HUDEP-2 (cell line): ENCODE data around the gene TMEM176B.
"Not testable (repeated sequence)": the region's sequence is repeated elsewhere in the genome, so short reads cannot be mapped to it uniquely, and the experiment has no call there.

Experiments
- DNase-seq, 76 experiments: peaks; one replicate each; lab custom pipeline; 2025; ENCODE audit not compliant: unreplicated experiment in 76 of 76; lab: John Stamatoyannopoulos, UW

TMEM176B gene

DNA sequence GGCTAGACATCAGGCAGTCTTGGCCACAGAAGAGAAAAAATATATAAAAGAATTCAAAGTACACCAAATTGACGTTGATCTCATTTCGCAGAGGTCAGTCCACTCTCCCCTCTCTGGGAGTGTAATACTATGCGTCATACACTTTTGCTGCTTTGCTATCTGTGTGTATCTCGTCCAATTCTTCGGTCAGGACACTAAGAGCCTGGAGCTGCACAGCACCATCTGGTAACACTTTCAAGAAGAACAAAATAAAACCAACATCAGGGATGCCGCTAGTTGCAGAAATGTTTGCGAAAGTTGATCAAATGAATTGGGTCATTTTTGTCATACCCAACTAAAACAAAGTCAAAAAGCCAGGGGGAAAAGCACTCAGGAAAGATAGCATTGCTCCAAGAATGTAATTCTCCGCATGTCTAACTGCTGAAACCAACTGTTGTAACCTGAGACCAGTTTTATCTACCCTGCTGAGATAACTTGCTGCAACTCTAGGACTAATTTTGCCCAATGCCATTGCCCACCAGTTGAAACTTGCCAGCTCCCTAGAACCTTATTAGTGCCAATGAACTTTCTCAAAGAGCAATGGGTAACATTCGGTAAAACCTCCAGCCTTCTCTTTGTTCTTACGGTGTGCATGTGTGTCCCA, 23.4 kb upstream of the TMEM176B start:
- DNase-seq: no peak

DNA sequence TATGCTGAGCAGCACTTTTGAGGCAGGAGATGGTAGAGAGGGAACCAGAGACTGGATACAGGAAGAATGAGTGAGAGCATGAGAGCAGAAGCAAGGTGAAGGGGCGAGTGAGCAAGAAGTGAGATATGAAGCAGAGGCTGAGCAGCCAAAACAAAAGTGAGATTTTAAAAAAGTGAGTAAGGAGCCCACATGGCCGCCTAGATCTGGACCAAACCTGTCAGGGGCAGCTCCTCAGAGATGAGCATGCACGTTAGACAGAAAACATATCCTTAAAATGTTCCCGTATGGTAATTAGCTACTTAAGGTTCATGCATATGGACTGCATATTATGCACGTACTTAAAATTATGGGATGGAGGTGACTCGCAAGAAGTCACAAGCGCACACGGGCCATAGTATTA, 22.9 kb upstream of the TMEM176B start:
- DNase-seq: no peak

DNA sequence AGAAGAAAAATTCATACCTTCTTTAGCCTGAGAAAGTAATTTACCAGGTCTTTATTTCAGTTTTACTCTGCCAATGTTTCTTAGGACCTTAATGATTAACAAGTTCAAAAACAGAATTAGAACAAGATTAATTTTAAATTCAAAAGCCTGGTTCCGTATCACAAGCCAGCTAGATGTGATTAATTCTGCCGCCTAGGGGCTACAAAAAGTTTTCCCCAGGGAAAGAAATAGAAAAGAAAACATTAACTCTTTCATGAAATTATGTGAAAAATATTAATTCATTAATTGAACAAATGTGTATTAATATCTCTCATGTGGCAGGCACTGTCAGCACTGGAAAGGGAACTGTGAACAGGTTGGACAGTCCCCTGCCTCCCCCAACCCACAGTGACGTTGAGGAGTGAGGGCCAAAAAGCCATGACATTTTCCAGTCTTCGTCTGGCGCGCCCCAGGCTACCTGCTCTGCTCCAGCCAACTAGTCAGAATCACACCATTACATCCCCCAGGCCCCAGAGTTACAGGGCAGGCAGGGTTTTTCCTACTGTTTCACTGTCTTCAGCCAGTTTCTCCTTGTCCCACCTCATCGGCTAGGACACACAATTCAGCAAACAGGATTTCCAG, 20.5 kb upstream of the TMEM176B start:
- no peak for DNase-seq

DNA sequence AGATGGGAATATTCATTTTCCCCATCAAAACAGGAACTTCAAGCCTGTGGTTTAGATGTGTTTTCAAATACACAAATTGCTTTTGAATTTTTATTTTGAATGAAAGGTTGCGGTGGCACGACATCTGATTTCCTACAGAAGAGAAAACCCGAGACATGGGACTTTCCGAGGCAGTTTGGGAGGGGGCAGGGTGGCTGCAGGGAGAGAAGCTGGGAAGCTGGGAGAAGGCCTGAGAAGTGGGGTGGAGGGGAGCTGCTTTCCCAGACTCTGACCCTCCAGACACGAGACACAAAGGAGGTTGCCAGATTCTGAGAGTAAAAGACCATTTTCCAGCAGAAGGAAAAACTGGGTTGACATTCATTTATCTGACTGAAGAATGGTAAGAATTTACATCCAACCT, 20.0 kb upstream of the TMEM176B start:
- no peak for DNase-seq

DNA sequence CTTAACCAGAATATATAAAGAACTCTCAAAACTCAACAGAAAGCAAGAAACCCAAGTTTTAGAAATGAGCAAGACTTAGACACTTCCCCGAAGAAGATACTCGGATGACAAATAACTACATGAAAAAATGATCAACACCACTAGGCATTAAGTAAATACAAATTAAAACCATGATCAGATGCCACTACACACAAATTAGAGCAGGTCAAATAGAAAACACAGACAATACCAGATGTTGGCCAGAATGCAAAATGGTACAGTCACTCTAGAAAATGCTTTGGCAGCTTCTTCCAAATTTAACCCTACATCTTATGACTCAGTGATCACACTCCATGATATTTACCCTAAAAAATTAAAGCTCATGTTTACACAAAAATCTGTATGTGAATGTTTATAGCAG, 18.8 kb upstream of the TMEM176B start:
- DNase-seq: no peak

DNA sequence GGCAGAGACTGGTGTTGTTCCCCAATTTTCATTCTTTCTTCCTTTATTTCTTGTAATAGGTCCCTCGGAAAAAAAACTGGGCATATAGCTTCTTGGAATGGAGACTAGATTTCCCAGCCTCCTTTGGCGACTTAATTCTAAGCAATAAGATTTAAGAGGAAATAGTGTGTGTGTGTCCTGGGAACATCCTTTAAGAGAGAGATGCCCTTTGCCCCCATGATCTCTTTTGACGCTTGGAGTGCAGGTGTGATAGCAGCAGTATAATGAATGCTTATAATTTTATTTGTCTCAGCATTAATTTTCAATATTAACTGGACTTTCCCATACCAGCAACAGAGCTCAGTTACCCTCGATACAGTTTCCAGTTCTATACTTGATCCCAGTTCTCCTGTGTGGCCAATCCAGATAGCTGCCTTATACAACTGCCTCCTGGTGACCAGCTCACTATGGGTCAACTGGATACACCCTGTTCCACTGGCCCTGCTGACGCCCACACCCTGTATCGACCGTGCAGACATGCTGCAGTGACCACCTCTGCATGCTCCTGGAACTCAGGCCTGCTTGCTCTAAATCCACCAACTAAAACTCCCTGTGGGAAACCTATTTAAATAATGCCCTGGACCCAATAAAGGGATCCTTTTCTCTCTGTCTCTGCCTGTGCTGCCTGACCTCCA, 14.3 kb upstream of the TMEM176B start:
- no peak for DNase-seq

DNA sequence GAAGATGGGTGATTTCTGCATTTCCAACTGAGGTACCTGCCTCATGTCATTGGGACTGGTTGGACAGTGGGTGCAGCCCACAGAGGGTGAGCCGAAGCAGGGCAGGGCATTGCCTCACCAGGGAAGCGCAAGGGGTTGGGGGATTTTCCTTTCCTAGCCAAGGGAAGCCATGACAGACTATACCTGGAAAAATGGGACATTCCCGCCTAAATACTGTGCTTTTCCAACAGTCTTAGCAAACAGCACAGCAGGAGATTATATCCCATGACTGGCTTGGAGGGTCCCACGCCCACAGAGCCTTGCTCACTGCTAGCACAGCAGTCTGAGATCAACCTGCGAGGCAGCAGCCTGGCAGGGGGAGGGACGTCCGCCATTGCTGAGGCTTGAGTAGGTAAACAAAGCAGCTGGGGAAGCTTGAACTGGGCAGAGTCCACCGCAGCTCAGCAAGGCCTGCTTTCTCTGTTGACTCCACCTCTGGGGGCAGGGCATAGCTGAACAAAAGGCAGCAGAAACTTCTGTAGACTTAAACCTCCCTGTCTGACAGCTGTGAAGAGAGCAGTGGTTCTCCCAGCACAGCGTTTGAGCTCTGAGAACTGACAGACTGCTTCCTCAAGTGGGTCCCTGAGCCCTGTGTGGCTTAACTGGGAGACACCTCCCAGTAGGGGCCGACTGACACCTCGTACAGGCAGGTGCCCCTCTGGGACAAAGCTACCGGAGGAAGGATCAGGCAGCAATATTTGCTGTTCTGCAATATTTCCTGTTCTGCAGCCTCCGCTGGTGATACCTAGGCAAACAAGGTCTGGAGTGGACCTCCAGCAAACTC, 7.7 kb upstream of the TMEM176B start:
- not testable (repeated sequence) for DNase-seq

DNA sequence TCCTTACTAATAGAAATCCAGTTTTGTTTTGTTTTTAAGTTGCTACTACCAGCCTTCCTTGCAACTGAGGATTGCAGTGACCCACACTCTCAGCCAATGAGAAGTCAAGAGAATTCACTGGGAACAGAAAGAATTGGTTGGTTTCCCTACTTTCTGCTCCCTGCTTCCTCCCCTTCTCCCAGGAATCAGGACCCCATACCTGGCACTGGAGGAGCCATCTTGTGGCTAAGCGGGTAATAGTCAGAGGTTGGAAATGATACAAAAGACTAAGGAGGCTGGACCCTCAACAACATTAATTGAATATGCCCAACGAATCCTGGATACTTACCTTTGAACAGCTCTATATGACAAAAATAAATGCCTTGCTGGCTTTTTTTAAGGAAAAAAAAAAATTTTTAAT, 6.7 kb upstream of the TMEM176B start:
- no peak for DNase-seq

DNA sequence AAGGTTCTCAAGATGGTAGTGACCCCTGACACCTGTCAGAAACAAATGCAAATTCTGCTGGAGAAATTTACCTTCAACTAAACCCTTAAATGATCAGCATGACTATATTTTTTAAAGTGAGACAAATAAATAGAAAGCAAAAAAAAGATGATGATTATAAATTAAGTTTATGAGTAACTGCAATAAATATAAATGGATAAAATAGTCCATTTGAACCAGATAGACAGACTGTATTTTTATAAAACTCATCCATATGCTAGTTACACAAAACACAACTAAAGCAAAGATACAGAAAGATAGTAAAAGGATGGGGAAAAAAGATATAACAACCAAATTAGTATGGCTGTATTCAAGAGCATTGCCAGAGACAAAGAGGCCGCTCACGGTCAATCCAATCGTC, 6.3 kb upstream of the TMEM176B start:
- no peak for DNase-seq

DNA sequence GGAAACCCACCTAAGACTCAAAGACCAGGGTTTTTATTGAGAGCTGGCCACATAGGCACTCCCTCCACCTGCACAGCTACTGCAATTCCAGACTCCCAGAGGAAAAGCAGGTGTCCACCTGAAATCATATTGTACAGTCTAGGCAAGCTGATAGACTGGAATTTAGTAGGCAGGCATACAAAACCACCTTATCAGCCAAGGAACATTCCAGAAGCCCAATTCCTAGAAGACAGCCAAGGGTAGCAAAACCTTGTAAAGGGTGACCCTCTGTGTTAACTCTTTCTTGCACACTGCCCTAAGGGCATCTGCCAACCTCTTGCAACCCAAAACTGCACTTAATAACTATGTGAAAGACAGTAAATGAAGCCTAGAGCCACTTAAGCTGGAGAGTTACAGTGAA, 5.7 kb upstream of the TMEM176B start:
- no peak for DNase-seq

DNA sequence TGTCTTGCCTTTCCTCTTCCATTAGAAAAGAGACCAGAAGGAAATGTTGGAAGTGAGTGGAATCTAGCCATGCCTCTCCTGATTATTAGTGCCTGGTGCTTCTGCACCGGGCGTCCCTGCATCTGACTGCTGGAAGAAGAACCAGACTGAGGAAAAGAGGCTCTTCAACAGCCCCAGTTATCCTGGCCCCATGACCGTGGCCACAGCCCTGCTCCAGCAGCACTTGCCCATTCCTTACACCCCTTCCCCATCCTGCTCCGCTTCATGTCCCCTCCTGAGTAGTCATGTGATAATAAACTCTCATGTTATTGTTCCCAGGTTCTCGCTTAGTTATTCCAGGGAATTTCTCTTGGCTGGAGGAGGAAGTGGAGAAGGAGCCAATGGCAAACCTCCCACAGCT, 4.6 kb upstream of the TMEM176B start:
- no peak for DNase-seq

DNA sequence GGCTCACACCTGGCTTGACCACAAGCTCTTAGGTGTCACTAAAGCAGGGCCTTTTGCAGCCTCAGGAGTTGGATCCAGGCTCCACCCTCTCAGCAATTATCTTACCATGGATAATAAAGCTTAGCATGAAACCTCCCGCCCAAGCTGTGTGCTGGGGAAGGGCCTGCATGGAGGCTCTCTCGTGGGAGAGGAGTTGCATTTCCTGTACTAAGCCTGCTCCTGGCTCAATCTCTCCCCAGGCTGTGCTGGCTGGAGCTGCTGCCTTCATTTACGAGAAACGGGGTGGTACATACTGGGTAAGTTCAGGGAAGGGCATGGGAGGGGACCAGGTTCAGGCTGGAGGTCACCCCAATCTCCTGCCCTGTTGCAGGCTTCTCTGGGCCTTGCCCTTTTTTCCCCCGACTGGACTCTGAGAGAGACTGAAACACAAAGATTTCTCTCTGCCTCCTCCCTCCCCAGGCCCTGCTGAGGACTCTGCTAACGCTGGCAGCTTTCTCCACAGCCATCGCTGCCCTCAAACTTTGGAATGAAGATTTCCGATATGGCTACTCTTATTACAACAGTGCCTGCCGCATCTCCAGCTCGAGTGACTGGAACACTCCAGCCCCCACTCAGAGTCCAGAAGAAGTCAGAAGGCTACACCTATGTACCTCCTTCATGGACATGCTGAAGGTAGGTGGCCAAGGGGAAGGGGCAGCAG, 3.1 kb upstream of the TMEM176B start:
- DNase-seq: no peak

DNA sequence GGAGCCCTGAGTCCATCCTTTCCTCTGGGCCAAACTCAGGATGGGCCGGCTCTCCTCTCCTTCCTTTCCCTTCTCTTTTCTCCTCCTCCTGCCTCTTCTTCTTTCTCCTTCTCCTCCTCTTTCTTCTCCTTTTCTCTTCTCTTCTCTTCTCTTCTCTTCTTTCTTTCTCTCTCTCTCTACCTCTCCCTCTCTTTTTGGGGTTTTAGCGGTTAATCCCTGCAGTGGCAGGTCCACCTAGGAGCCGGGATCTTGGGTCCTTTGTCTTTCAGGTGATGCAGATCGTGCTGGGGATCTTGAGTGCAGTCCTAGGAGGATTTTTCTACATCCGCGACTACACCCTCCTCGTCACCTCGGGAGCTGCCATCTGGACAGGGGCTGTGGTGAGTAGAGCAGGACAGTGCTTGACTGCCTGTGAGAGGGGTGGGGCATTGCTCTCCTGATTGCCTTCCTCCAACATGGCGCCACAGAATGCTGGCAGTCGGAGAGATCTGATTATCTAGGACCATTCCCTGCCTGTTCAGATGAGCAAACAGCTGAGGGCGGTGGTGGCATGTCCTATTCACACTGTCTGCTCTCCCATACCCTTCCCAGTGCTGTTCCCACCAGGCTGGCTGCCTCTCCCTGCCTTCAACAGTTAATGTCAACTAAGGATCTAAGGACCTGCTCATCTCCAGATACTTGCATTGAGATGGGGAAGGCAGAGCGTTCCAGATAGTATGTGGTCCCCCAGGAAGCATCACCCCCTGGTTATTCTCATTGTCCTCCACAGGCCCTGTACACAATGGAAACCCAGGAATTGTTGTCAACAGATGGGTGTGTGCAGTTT, 2.0 kb upstream of the TMEM176B start:
- DNase-seq: no peak

DNA sequence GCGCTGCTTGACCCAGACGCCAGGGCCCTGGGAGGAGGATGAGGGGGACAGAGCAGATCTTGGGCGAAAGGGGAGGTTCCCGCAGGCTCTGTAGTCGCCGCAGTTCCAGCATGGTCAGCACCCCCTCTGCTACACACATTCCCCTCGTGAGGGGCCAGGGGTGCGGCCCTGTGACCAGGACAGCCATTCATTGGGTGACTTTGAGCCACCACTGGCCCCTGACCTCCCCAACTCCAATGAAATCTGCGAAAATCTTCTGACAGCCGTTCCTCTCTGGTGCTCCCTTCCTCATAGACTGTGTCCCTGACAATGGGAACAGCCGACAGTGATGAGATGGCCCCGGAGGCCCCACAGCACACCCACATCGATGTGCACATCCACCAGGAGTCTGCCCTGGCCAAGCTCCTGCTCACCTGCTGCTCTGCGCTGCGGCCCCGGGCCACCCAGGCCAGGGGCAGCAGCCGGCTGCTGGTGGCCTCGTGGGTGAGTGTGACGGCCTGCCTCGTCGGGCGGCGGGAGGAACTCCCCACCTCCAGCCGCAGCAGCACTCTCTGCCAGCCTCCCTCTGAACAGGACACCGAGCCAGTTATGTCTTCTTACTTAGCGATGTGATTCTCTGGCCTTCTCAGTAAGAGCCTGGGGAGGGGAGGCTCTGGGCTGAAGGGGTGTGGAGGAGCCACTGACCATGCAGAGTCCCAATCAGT, 1.2 kb upstream of the TMEM176B start:
- no peak for DNase-seq

DNA sequence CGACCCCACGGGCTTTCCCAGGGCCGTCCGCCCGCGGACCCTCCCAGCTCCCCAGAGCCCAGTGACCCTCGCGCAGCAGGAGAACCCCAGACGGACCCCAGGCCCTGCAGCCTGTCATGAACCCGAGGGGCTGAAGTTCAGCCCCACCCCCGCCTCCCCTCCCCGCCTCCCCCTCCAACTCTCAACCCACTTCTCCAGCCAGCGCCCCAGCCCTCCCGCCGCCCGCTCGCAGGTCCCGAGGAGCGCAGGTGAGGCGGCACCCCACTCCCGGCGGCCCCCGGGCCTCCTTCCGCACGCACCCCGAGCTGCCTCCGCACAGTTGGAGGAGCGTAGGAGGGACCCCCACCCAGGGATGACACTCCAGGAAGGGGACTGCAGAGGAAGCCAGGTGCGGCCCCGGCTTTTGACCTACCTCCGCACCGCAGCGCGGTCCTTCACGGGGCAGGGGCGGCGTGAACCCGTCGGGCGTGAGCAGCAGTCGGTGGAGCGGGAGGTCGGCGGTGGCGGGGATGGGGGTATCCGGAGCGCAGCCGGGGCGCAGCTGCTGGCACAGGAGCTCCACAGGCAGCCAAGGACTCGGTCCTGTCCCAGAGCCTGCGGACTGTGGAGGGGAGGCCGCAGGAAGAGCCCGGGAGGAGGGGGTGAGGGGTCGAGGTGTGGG, 547 bp upstream of the TMEM176B start, which contains the start of gene TMEM176A:
Gene TMEM176A (plus strand): TSS at position 189 of the 661 bp plus-strand sequence. CDS start 782 bp downstream, outside the sequence.
- no peak for DNase-seq

DNA sequence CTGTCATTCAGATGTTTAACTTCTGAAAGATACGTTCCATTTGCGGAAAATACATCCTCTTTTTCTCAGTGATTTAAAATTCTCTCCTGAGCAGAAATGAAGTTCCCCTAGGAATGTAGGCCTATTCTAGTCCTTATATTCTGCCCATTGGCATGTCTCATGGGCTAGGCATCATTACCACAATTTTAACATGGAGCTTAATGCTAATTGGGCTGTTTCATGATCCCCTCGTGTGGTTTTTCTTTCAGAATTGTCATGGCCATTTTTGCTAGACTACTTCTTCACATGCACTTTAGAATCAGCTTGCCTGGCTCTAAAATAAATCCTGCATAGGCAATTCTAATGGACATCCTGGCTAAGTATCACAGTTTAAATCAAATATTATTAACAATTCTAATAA, 1.0 kb downstream of the TMEM176B start:
- no peak for DNase-seq

DNA sequence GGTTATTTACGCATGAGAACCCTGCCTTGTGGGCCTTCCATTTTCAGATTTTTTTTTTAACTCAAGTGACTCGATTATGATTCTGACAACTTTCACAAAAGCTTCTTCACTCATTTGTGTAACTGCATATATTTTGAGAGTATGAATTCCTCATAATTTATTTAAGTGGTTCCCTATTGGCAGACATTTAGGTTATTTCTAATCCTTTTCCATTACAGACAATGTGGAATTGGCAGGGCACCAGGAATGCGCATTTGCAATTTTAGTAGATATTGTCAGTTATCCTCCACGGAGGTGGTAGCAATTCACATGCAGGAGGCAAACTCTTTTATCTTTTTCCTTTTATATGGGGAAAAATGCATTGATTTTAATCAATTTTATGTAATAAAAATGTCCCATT, 2.5 kb downstream of the TMEM176B start:
- no peak for DNase-seq

DNA sequence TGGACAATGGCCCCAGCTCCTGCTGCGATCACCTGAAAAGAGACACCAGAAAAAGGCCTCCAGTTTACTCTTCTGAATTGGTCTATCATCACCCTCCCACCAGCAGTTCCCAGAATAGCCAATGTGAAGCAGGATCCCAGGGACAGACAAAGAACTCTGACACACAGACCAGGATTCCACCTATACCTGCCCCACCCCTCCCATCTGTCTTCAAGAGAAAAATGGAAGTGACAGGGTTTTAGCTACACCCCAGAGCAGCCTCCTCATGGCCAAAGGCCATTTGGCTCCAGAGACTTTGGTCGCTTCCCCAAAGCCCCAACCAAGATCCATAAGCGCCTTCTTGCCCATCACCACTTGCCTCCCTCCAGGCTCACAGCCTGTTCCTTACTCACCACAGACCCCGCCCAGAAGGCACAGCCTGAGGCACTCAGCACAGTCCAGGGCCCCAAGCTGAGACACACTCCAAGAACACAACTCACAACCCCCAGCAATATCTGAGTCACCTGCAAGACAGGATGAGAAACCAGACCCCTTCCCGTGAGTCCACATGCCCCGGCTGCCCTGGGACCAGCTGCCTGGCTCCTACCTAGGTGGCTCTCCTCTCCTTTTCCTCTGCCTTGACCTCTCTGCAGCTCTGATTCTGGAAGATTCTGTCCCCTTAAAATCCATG, 6.5 kb downstream of the TMEM176B start:
- DNase-seq: no peak
